GM21526 (cell line): ENCODE data around the gene SLK.

Experiments
- ATAC-seq: cut with Tn5 transposase; IDR thresholded peaks from one replicate; pipeline ENCODE4 v1.9.1; 2021; ENCODE audit warnings: moderate library complexity; ENCODE audit not compliant: unreplicated experiment, low FRiP score

The SLK gene

GRCh38 chr10:104045151-104046089 is 78.5 kb downstream of the SLK start:
- no peak for ATAC-seq

DNA sequence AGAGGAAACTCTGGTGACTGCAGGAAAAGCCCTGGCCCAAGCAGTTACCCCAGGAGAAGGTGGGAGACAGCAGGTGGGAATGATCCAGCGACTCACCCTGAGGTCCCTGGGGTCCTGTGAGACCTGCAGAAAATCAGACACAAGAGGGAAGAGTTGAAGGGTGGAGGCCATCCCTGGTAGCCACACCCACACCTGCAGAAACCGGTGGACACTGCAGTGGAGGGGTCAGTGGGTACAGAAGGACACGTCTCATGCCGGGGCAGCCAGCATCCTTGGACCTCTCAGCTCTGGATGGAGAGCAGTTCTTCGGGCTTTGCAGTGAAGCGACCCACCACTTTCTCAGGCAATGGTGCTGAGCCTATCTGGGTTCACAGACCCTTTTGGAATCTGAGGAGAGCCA is 79.7 kb downstream of the SLK start:
- ATAC-seq = no peak

DNA sequence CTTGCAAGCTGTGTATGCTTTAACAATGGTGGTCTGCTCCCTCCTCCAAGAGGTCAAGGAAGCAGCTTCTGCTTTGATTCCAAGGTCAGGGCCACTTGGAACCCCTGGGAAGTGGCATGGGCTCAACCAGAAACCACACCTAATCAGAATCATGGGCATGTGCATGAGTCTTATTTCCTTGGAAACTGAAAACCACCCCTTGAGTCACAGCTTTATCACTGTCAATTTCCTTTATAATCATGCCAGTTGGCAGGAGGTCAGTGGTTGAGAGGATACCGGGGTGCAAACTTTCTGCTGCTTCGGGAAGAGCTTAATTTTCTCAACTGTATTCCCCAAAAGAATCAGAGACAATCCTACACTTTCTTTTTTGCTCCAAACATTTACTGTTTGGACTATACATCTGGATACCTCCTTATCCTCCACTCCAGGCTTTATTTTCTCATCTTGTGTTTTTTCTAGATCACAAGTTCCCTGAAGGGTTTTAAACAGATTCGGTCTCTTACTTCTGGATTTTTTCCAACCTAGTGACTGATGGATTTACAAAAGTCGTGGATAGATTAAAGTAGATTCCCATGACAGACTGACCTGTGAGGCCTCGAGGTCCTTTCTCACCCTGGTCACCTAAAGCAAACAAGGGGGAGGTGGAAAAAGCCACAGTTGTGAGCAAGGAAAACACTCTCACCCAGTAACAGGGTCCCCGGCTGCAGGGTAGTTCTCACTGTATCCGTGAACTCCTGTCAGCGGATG is 82.7 kb downstream of the SLK start:
- ATAC-seq = no peak

- ATAC-seq = no peak
Observed at GRCh38 chr10:104052431-104052830, 85.5 kb downstream of the SLK start.

DNA sequence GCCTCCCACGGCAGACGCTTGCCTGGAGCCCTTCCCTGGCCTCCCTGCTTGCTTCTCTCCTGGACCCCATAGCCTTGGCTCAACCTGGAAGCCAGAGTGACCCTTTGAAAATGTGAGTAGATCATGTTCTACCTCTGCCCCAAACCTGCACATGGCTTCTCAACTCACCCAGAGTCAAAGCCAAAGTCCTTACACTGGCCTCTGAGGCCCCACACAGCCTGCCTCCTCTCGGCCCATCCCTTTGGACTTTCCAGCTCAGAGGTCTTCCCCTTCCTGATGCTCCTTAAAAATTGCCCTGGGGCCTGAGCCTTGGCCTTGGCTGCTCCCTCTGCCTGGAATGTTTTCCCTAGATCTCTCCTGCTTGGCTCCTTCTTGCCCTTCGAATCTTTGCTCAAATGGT is 86.3 kb downstream of the SLK start:
- no peak for ATAC-seq

- no peak for ATAC-seq
Observed at GRCh38 chr10:104054430-104054829, 87.5 kb downstream of the SLK start.

DNA sequence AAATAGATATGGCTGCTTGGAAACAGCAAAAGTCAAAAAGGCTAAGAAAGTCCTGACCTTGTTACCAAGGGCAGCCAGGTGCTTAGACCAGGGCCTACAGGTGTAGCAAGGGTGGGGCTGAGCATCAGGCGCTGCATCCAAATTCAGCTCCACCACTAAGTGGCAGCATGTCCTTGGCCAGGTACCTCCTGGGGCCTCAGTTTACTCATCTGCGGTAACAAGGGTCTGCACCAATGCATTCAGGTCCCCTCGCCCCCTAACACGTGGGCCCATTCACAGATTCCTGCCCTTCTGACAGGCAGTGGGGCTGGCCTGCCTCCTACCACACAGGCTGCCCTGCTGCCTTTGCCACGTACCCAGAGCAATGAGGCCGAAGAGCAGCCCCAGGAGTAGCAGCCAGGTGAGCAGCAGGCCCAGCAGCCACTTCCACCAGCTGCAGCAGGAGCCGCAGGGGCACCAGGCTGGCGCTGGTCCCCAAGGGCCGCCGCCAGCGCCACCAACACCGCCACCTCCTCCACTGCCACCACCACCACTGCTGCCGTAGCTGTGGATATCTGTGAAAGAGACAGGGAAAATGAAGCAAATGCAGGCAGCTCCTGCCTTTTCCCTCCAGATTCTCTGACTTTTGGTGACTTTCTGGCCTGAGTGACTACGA is 89.8 kb downstream of the SLK start:
- no peak for ATAC-seq

DNA sequence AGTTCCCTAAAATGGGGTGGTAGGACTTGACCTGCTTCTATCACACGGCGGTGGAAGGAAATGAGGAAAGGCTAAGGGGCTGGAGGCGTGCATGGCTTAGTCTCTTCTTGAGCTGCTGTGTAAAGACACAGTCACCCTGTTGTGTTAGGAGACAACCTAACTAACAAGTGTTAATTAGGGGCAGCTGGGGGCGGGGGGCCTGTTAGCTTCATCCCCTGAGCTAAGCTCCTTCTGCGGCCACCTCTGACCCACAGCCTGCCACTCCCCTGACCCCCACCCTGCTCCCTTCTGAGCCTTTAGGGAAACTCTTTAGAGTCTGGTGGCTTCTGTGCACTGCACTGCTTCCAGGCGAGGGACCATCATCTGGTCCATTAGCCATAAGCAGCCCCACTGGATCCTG is 90.8 kb downstream of the SLK start:
- no peak for ATAC-seq

DNA sequence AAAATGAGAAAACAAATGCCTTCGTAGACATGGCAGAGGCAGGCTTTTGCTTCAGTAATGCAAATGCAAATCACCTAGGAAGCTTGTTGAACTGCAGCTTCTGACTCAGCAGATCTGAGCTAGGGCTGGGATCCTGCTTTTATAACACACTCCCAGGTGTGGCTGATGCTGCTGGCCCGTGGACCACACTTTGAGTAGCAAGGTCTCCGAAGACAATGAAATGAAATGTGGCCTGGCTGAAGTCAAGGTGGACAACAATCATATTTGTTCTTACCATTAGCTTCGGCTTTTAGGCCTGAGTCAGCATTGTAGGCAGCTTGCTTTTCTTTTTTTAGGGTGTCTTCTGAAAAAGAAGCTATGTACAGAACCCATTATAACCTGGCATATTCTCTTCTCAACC is 92.4 kb downstream of the SLK start:
- ATAC-seq = no peak

GRCh38 chr10:104061196-104061595 is 94.3 kb downstream of the SLK start:
- no peak for ATAC-seq

DNA sequence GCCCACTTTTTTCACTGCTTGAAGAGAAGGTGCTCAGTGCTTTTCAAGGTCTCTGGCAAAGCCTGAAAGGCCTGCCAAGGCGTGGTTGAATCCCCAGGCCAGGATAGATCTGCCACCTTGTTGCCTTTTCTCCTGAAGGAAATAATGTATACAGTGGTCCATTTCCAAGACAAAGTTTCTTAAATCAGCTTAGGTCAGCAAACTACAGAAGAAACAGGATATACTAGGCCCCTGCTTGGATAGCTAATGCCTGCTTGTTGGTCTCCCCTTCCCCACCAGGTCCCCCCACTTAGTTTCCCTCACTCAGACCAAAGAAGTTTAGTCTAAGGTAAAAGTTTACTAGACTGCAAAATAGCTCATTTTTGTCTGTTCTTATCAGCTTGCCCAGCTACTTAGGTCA is 98.8 kb downstream of the SLK start:
- no peak for ATAC-seq

GRCh38 chr10:104066945-104067344 is 100.0 kb downstream of the SLK start:
- ATAC-seq = no peak

DNA sequence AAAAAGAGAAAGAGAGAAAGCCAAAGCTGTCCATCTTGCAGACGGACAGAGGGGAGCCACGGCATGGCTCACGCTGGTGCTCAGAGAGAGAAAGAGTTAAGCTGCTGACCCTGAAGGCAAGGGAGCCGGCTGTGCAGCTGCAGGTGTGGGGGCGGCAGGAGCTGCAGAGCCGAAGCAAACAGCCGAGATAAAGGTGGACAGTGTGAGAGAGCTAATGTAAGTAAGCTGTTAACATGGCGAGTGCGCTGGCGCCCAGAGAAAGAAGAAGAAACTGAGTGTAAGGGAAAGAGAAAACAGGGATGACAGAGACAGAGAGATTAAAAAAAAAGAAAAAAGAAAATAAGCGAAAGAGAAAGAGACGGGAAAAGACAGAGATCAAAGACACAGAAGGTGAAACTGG is 100.6 kb downstream of the SLK start:
- ATAC-seq = no peak

- ATAC-seq = no peak
Observed at GRCh38 chr10:104069613-104070012, 102.7 kb downstream of the SLK start.

- ATAC-seq = no peak
Observed at GRCh38 chr10:104072786-104073185, 105.8 kb downstream of the SLK start.

GRCh38 chr10:104074505-104074904 is 107.6 kb downstream of the SLK start:
- ATAC-seq = no peak

DNA sequence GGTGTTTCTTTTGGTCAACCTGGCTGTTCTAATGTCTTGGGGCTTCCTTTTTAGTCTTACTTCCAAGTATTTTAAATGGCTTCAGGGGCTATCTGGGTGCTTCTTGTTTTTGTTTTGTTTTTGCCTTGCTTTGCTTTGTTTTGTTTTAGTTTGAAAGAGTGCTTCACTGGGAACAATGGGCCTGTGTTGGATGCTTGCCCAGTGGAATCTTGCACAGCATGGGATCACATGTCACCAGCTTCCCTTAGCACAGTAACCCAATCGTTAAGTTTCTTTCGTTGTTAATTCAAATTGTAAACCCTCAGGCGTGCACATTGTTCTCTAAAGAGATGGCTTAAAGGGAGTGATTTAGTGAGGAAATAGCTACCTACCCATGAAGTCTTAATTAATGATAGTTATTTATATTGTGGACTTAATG is 109.8 kb downstream of the SLK start:
- no peak for ATAC-seq

- ATAC-seq = no peak
Observed at GRCh38 chr10:104077247-104077646, 110.3 kb downstream of the SLK start.

DNA sequence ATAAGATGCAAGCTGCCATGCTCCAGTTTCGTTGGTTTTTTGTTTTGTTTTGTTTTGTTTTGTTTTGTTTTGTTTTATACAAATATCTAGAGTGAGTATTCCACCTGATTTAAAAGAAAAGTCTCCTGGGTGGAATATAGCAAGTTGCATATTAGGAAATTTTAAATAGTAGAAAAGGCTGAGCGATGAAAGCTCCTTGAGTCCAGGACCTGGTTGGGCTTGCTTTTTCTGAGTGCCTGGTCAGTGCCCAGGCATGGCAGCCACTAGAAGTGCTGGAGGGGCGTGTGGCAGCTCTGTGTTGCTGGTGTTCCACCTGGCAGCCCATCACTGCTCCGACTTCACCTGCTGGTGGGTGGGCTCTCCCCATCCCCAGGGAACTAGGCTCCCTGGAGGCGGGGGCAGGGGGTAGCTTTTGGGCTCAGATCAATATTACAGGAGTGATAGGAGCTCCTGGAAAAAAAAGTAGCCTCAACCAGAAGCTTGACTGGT is 110.8 kb downstream of the SLK start:
- no peak for ATAC-seq
